Measurements from ENCODE around the gene HIGD1C.
"Not testable (repeated sequence)": the region's sequence is repeated elsewhere in the genome, so short reads cannot be mapped to it uniquely, and the experiment has no call there.

The HIGD1C gene

GRCh38 chr12:50984586-50985298 is 32.4 kb downstream of the HIGD1C start:
- DNase-seq (ENCODE audit: low read depth, low spot score), result no peak

GRCh38 chr12:50985322-50985721 is 33.0 kb downstream of the HIGD1C start:
- no peak for DNase-seq (ENCODE audit: low read depth, low spot score)

- peak; percentile 17 for DNase-seq (ENCODE audit: low read depth, low spot score)
Observed at GRCh38 chr12:50986966-50987737, 34.8 kb downstream of the HIGD1C start.

GRCh38 chr12:50988051-50988450 is 35.7 kb downstream of the HIGD1C start:
- DNase-seq (ENCODE audit: low read depth, low spot score), result no peak

- no peak for DNase-seq (ENCODE audit: low read depth, low spot score)
Observed at GRCh38 chr12:50988871-50989270, 36.5 kb downstream of the HIGD1C start.

GRCh38 chr12:50990147-50990727 is 37.9 kb downstream of the HIGD1C start:
- DNase-seq (ENCODE audit: low read depth, low spot score), result no peak

GRCh38 chr12:50990791-50991190 is 38.4 kb downstream of the HIGD1C start:
- no peak for DNase-seq (ENCODE audit: low read depth, low spot score)

GRCh38 chr12:50991291-50991690 is 38.9 kb downstream of the HIGD1C start:
- no peak for DNase-seq (ENCODE audit: low read depth, low spot score)

- DNase-seq (ENCODE audit: low read depth, low spot score), result no peak
Observed at GRCh38 chr12:50992819-50993218, 40.5 kb downstream of the HIGD1C start.

- no peak for DNase-seq (ENCODE audit: low read depth, low spot score)
Observed at GRCh38 chr12:50999093-50999492, 46.7 kb downstream of the HIGD1C start.

GRCh38 chr12:51000245-51000644 is 47.9 kb downstream of the HIGD1C start:
- DNase-seq (ENCODE audit: low read depth, low spot score), result no peak

GRCh38 chr12:51001799-51002198 is 49.5 kb downstream of the HIGD1C start:
- DNase-seq (ENCODE audit: low read depth, low spot score), result no peak

- no peak for DNase-seq (ENCODE audit: low read depth, low spot score)
Observed at GRCh38 chr12:51004504-51004903, 52.2 kb downstream of the HIGD1C start.

GRCh38 chr12:51005030-51005429 is 52.7 kb downstream of the HIGD1C start:
- DNase-seq (ENCODE audit: low read depth, low spot score), result no peak

GRCh38 chr12:51005671-51006070 is 53.3 kb downstream of the HIGD1C start:
- no peak for DNase-seq (ENCODE audit: low read depth, low spot score)

GRCh38 chr12:51008329-51009055 is 56.1 kb downstream of the HIGD1C start:
- DNase-seq (ENCODE audit: low read depth, low spot score), result no peak

- no peak for DNase-seq (ENCODE audit: low read depth, low spot score)
Observed at GRCh38 chr12:51009056-51009440, 56.7 kb downstream of the HIGD1C start.

GRCh38 chr12:51011955-51012354 is 59.6 kb downstream of the HIGD1C start:
- no peak for DNase-seq (ENCODE audit: low read depth, low spot score)

GRCh38 chr12:51012570-51013236 is 60.4 kb downstream of the HIGD1C start:
- DNase-seq (ENCODE audit: low read depth, low spot score), result no peak

GRCh38 chr12:51013441-51013840 is 61.1 kb downstream of the HIGD1C start:
- no peak for DNase-seq (ENCODE audit: low read depth, low spot score)

GRCh38 chr12:51014467-51014866 is 62.1 kb downstream of the HIGD1C start:
- DNase-seq (ENCODE audit: low read depth, low spot score), result not testable (repeated sequence)

- DNase-seq (ENCODE audit: low read depth, low spot score), result no peak
Observed at GRCh38 chr12:51017452-51017851, 65.1 kb downstream of the HIGD1C start.
